ENCODE measurements around the gene SMYD3.

The SMYD3 gene

GRCh38 chr1:246518456-246519205 is 11.6 kb upstream of the SMYD3 start:
- Histone ChIP-seq H2AFZ (no peak overlapping the region), H3K36me3 (ENCODE audit: control insufficient read depth, insufficient read depth, low read length) (no peaks in the 10 kb centered on the region), H3K9me3 (ENCODE audit: control insufficient read depth, low read length) (no peaks in the 10 kb centered on the region), H3K4me1 (no peaks in the 10 kb centered on the region), H3K27ac (no peak overlapping the region), H3K9ac (no peak overlapping the region), H3K27me3 (ENCODE audit: control insufficient read depth, insufficient read depth, low read length) (no peaks in the 10 kb centered on the region), H3K4me3 (ENCODE audit: low read depth, low read length) (no peak overlapping the region), H3K4me2 (ENCODE audit: low read length) (no peak overlapping the region), H3K79me2 (no peaks in the 10 kb centered on the region)
- no peak for TF ChIP-seq CTCF (IDR thresholded peaks at IDR 0.05)

GRCh38 chr1:246517391-246517790 is 10.3 kb upstream of the SMYD3 start:
- Histone ChIP-seq H3K27ac (no peak overlapping the region), H3K9ac (no peak overlapping the region), H3K4me1 (no peaks in the 10 kb centered on the region), H3K9me3 (ENCODE audit: control insufficient read depth, low read length) (no peaks in the 10 kb centered on the region), H3K36me3 (ENCODE audit: control insufficient read depth, insufficient read depth, low read length) (no peaks in the 10 kb centered on the region), H3K4me2 (ENCODE audit: low read length) (no peak overlapping the region), H3K79me2 (no peaks in the 10 kb centered on the region), H2AFZ (no peak overlapping the region), H3K4me3 (ENCODE audit: low read depth, low read length) (no peak overlapping the region), H3K27me3 (ENCODE audit: control insufficient read depth, insufficient read depth, low read length) (no peaks in the 10 kb centered on the region)
- no peak for TF ChIP-seq CTCF (IDR thresholded peaks at IDR 0.05)

- Histone ChIP-seq H3K27ac (no peak overlapping the region), H3K27me3 (ENCODE audit: control insufficient read depth, insufficient read depth, low read length) (no peaks in the 10 kb centered on the region), H3K4me2 (ENCODE audit: low read length) (no peak overlapping the region), H3K9me3 (ENCODE audit: control insufficient read depth, low read length) (no peaks in the 10 kb centered on the region), H3K36me3 (ENCODE audit: control insufficient read depth, insufficient read depth, low read length) (no peaks in the 10 kb centered on the region), H2AFZ (no peak overlapping the region), H3K4me1 (no peaks in the 10 kb centered on the region), H3K9ac (no peak overlapping the region), H3K4me3 (ENCODE audit: low read depth, low read length) (no peak overlapping the region), H3K79me2 (no peaks in the 10 kb centered on the region)
- TF ChIP-seq CTCF (IDR thresholded peaks at IDR 0.05), result no peak
Observed at GRCh38 chr1:246516126-246516525, 9.0 kb upstream of the SMYD3 start.

DNA sequence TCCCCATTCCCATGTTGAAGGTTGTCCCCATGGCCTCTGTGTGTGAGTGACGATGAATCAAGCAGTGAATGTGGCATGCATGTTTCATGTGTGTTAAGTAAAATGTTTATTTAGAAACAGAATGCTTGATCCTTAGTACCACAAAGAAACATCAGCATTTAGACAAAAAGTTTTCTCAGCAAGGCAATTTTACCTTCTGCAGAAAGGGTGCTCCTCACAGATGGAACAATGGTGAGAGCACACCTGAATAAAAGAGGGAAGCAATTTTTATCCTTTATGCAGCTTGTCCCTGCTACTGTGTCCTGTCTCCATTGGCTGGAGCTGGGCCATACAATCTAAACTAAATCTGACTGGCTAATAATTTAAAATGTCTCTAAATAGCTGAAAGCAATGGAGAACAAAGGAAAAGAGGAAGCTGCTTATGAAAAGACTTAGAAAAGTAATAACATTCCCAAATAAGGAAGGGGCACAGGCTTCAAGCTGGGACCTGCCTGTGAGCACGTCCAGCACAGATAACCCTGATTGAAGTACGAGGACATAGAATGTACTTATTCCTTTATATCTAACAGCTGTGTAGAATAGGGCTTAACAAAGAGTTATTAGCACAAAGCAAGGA is 8.4 kb upstream of the SMYD3 start:
- H3K9ac ChIP-seq, result no peak overlapping the region
- H3K4me2 ChIP-seq (ENCODE audit: low read length), result no peak overlapping the region
- H3K27me3 ChIP-seq (ENCODE audit: control insufficient read depth, insufficient read depth, low read length), result no peaks in the 10 kb centered on the region
- no peaks in the 10 kb centered on the region for H3K79me2 ChIP-seq
- no peak for TF ChIP-seq CTCF (IDR thresholded peaks at IDR 0.05)
- H3K27ac ChIP-seq, result no peak overlapping the region
- H2AFZ ChIP-seq, result no peak overlapping the region
- no peaks in the 10 kb centered on the region for H3K4me1 ChIP-seq
- no peaks in the 10 kb centered on the region for H3K36me3 ChIP-seq (ENCODE audit: control insufficient read depth, insufficient read depth, low read length)
- no peaks in the 10 kb centered on the region for H3K9me3 ChIP-seq (ENCODE audit: control insufficient read depth, low read length)
- no peak overlapping the region for H3K4me3 ChIP-seq (ENCODE audit: low read depth, low read length)
